Endodermal cell (in vitro differentiated cells): ENCODE measurements around the gene CEACAM6. TPM values are rescaled to one million over a fixed set of nuclear protein-coding genes. Genes with fewer than 3 reads are reported as not detected.
"Not testable (repeated sequence)": the region's sequence is repeated elsewhere in the genome, so short reads cannot be mapped to it uniquely, and the experiment has no call there.

Experiments
- DNase-seq: peaks from one replicate; pipeline ENCODE4 v3.0.0-alpha.2; 2017
- H3K27ac ChIP-seq: 2 replicates; pipeline ENCODE4 v1.5.1; 2013; ENCODE audit warnings: mild to moderate bottlenecking, low read depth, low read length, moderate library complexity
- H3K27me3 ChIP-seq: 2 replicates; pipeline ENCODE4 v1.6.1; 2013; ENCODE audit warnings: mild to moderate bottlenecking, low read length, moderate library complexity; ENCODE audit not compliant: insufficient read depth, control insufficient read depth, poor library complexity, severe bottlenecking
- H3K36me3 ChIP-seq: 2 replicates; pipeline ENCODE4 v1.7.0; 2013; ENCODE audit warnings: mild to moderate bottlenecking, low read length, moderate library complexity; ENCODE audit not compliant: control insufficient read depth, insufficient read depth
- H3K4me1 ChIP-seq: one replicate; pipeline ENCODE4 v1.7.0; 2013; ENCODE audit warnings: low read length; ENCODE audit not compliant: control insufficient read depth, insufficient read depth
- H3K4me3 ChIP-seq: 2 replicates; pipeline ENCODE4 v1.5.1; 2013; ENCODE audit warnings: mild to moderate bottlenecking, low read length, moderate library complexity
- H3K9ac ChIP-seq: 2 replicates; pipeline ENCODE4 v1.6.1; 2013; ENCODE audit warnings: mild to moderate bottlenecking, low read length, moderate library complexity; ENCODE audit not compliant: poor library complexity, severe bottlenecking; ENCODE audit errors: extremely low read depth
- H3K9me3 ChIP-seq: 2 replicates; pipeline ENCODE4 v1.6.1; 2013; ENCODE audit warnings: mild to moderate bottlenecking, low read length, moderate library complexity; ENCODE audit not compliant: control insufficient read depth
- H3K27ac Mint-ChIP-seq: 2 replicates; pipeline ENCODE4 v1.8.0; 2020; ENCODE audit warnings: mixed read lengths
- H3K27me3 Mint-ChIP-seq: 2 replicates; pipeline ENCODE4 v1.8.0; 2021; ENCODE audit warnings: mild to moderate bottlenecking, mixed read lengths; ENCODE audit not compliant: insufficient read depth
- H3K36me3 Mint-ChIP-seq: 2 replicates; pipeline ENCODE4 v1.8.0; 2020; ENCODE audit warnings: low read depth, mixed read lengths
- H3K4me1 Mint-ChIP-seq: 2 replicates; pipeline ENCODE4 v1.8.0; 2020; ENCODE audit warnings: mixed read lengths
- H3K4me3 Mint-ChIP-seq: 2 replicates; pipeline ENCODE4 v1.8.0; 2020; ENCODE audit warnings: mild to moderate bottlenecking, moderate library complexity, mixed read lengths
- H3K9me3 Mint-ChIP-seq: 2 replicates; pipeline ENCODE4 v1.8.0; 2020; ENCODE audit warnings: mild to moderate bottlenecking, mixed read lengths
- CTCF ChIP-seq: fragments of 200-600 bp; sonication (generic); conservative IDR thresholded peaks from 2 replicates; pipeline ENCODE4 v1.5.0; 2021; ENCODE audit warnings: antibody characterized with exemption, mild to moderate bottlenecking
- WGBS, 2 experiments: methylation state at CpG; one replicate each; pipeline versions ENCODE4 v1.1.5 to v1.1.7; 2013; ENCODE audit warnings: missing lambda C conversion rate in 2 of 2, mixed read lengths in 1 of 2; ENCODE audit not compliant: insufficient coverage in 1 of 2, insufficient read length in 1 of 2; 5-methylcytosine and 5-hydroxymethylcytosine counted together
- total RNA-seq, 2 donors: library from RNA; stranded (reverse); fragmentation: NEBNext Ultra II Directional in 1 of 2; extraction: Animal tissue kit (Norgen Biotek cat#: 25700) in 1 of 2; gene quantifications; 2 replicates in 1 of 2; 3 replicates in 1 of 2; pipeline ENCODE4 v1.2.1, GENCODE V29; 2021

CEACAM6 gene
- total RNA-seq, 2 donors from 2014 or later = not detected

- H3K36me3 Mint-ChIP-seq = no peaks in the 10 kb centered on the region
- 0 to 24% methylated on average over 2 of the region's 4 CpGs for WGBS, 2 experiments
- peak; percentile 82 for TF ChIP-seq CTCF
- H3K9me3 ChIP-seq = no peaks in the 10 kb centered on the region
- no peak overlapping the region for H3K9ac ChIP-seq
- H3K4me3 ChIP-seq = no peak overlapping the region
- no peak overlapping the region for H3K27ac Mint-ChIP-seq
- DNase-seq = peak; percentile 85
- H3K36me3 ChIP-seq = no peaks in the 10 kb centered on the region
- H3K4me3 Mint-ChIP-seq = no peak overlapping the region
- H3K27me3 Mint-ChIP-seq = peaks cover 4% of the 10 kb centered on the region
- peaks cover 11% of the 10 kb centered on the region for H3K9me3 Mint-ChIP-seq
- peaks cover 15% of the 10 kb centered on the region for H3K27me3 ChIP-seq
- no peaks in the 10 kb centered on the region for H3K4me1 ChIP-seq
- H3K27ac ChIP-seq = no peak overlapping the region
- H3K4me1 Mint-ChIP-seq = no peaks in the 10 kb centered on the region
These were observed 1.3 kb upstream of the CEACAM6 start for GRCh38 chr19:41753936-41754529.

- DNase-seq = no peak
- Mint-ChIP-seq H3K27ac (no peak overlapping the region), H3K9me3 (peaks cover 42% of the 10 kb centered on the region), H3K4me1 (no peaks in the 10 kb centered on the region), H3K4me3 (no peak overlapping the region), H3K27me3 (peaks cover 24% of the 10 kb centered on the region), H3K36me3 (no peaks in the 10 kb centered on the region)
- H3K4me3 ChIP-seq = no peak overlapping the region
- WGBS, 2 experiments = 55 to 82% methylated on average over 5 to 9 of the region's 9 CpGs
- H3K36me3 ChIP-seq = no peaks in the 10 kb centered on the region
- no peak overlapping the region for H3K27ac ChIP-seq
- peaks cover 47% of the 10 kb centered on the region for H3K27me3 ChIP-seq
- no peaks in the 10 kb centered on the region for H3K4me1 ChIP-seq
- no peak for TF ChIP-seq CTCF
- H3K9ac ChIP-seq = no peak overlapping the region
- no peaks in the 10 kb centered on the region for H3K9me3 ChIP-seq
These were observed 3.5 kb downstream of the CEACAM6 start for GRCh38 chr19:41758846-41759245.

- 75 to 92% methylated on average over 1 to 2 of the region's 2 CpGs for WGBS, 2 experiments
- Histone ChIP-seq H3K27ac (no peak overlapping the region), H3K4me3 (no peak overlapping the region), H3K36me3 (no peaks in the 10 kb centered on the region), H3K9ac (no peak overlapping the region), H3K9me3 (no peaks in the 10 kb centered on the region), H3K4me1 (no peaks in the 10 kb centered on the region), H3K27me3 (peaks cover 42% of the 10 kb centered on the region)
- H3K27me3 Mint-ChIP-seq = peaks cover 15% of the 10 kb centered on the region
- no peak overlapping the region for H3K4me3 Mint-ChIP-seq
- TF ChIP-seq CTCF = no peak
- H3K36me3 Mint-ChIP-seq = no peaks in the 10 kb centered on the region
- no peak for DNase-seq
- H3K27ac Mint-ChIP-seq = no peak overlapping the region
- H3K4me1 Mint-ChIP-seq = no peaks in the 10 kb centered on the region
- peaks cover 48% of the 10 kb centered on the region for H3K9me3 Mint-ChIP-seq
These were observed 11.8 kb downstream of the CEACAM6 start for GRCh38 chr19:41767115-41767514.

- H3K9me3 Mint-ChIP-seq = peaks cover 45% of the 10 kb centered on the region
- not testable (repeated sequence) for H3K9ac ChIP-seq, H3K4me3 Mint-ChIP-seq, H3K36me3 Mint-ChIP-seq, H3K27ac ChIP-seq, H3K4me1 ChIP-seq, H3K27ac Mint-ChIP-seq, H3K4me1 Mint-ChIP-seq, DNase-seq, H3K36me3 ChIP-seq, H3K4me3 ChIP-seq, H3K27me3 Mint-ChIP-seq, H3K9me3 ChIP-seq
- 60% methylated on average over 2 of the region's 5 CpGs; no CpG with 5 or more reads in 1 of the 2 experiments for WGBS, 2 experiments
- peaks cover 32% of the 10 kb centered on the region for H3K27me3 ChIP-seq
These were observed 12.8 kb downstream of the CEACAM6 start for GRCh38 chr19:41768105-41768504.
